NCI-H526 (cell line): ENCODE data around the gene ULK2.

Experiments
- DNase-seq, 2 experiments: peaks; one replicate each; lab custom pipeline; 2025; lab: John Stamatoyannopoulos, UW

Gene ULK2

GRCh38 chr17:19726631-19727376 lies 140.9 kb downstream of the ULK2 start:
- DNase-seq = no peak

GRCh38 chr17:19725486-19725885 lies 142.2 kb downstream of the ULK2 start:
- no peak for DNase-seq

DNA sequence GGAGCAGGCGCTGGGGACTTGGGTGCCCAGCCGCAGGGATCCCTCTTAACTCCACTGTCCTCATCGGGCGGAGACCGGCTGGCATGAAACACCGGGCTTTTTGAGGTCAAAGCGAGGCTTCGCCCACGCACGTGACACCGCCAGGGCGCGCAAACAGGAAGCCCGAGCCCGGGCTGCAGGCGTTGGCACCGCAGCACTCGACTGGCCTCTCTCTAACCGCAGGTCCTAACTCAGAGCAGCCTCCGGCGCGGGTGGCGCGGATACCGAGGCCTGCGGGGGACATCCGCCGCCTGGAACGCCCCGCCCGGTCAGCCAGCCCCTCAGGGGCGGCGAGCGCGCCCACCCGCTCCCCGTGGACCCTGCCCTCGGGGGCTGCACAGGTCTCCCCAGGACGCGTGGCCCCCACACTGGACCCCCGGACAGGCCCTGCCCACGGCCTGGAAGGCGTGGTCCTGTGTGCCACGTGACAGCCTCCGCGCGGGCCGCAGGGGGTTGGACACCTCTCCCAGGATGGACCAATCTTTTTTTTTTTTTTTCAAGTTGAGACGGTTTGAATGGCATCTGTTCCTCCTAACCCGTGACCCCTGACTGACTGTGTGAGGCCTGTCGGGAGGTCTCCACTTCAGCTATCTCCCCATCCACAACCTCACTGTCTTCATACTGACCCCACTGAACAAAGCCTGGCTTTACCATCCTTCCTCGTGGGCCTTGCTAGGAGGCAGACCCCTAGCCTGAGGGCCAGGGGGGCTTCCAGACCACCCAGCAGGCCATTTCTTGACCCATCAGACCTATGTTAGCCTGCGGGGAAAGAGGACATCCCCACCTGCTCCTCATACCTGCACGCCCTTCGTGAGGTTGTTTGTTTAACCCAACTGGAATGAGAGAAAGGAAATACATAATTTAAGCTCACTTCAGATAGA lies 143.0 kb downstream of the ULK2 start:
- DNase-seq = no peak

- no peak for DNase-seq
These were observed 143.8 kb downstream of the ULK2 start for GRCh38 chr17:19723964-19724363.
